GM15510 (cell line): ENCODE measurements around the gene ORM2.

Experiments
- POLR2A ChIP-seq: IDR thresholded peaks from 3 replicates; pipeline ENCODE4 v1.6.1; 2011; ENCODE audit warnings: borderline replicate concordance; ENCODE audit not compliant: insufficient read length; ENCODE audit errors: extremely low read depth

The ORM2 gene

GRCh38 chr9:114367366-114367765, 37.7 kb downstream of the ORM2 start:
- no peak for TF ChIP-seq POLR2A

- TF ChIP-seq POLR2A, result no peak
Observed at GRCh38 chr9:114367772-114368569, 38.3 kb downstream of the ORM2 start.

GRCh38 chr9:114369216-114370130, 39.8 kb downstream of the ORM2 start:
- TF ChIP-seq POLR2A, result no peak

GRCh38 chr9:114370251-114370967, 40.7 kb downstream of the ORM2 start:
- no peak for TF ChIP-seq POLR2A

- no peak for TF ChIP-seq POLR2A
Observed at GRCh38 chr9:114370968-114371320, 41.3 kb downstream of the ORM2 start.

- TF ChIP-seq POLR2A, result no peak
Observed at GRCh38 chr9:114371343-114371944, 41.8 kb downstream of the ORM2 start.

- peak; percentile 27 for TF ChIP-seq POLR2A
Observed at GRCh38 chr9:114371973-114372917, 42.6 kb downstream of the ORM2 start.

- TF ChIP-seq POLR2A, result peak; percentile 45
Observed at GRCh38 chr9:114372921-114373448, 43.3 kb downstream of the ORM2 start.

GRCh38 chr9:114373960-114374730, 44.5 kb downstream of the ORM2 start:
- no peak for TF ChIP-seq POLR2A

- TF ChIP-seq POLR2A, result no peak
Observed at GRCh38 chr9:114374936-114375335, 45.3 kb downstream of the ORM2 start.

GRCh38 chr9:114375386-114376175, 45.9 kb downstream of the ORM2 start:
- no peak for TF ChIP-seq POLR2A

- no peak for TF ChIP-seq POLR2A
Observed at GRCh38 chr9:114376586-114377445, 47.1 kb downstream of the ORM2 start.

GRCh38 chr9:114378016-114378415, 48.3 kb downstream of the ORM2 start:
- no peak for TF ChIP-seq POLR2A
